Sigmoid colon (tissue), 7 donors: ENCODE data around the gene GNPDA1. TPM values are rescaled to one million over a fixed set of nuclear protein-coding genes. Genes with fewer than 3 reads are reported as not detected.

Source experiments
- DNase-seq: peaks from one replicate; pipeline ENCODE4 v3.0.0-alpha.2; 2019
- H3K27ac ChIP-seq, 4 donors: fragments of 200-600 bp; sonication (generic); one replicate each; pipeline ENCODE4 v1.5.1; 2016 to 2019; ENCODE audit warnings: mild to moderate bottlenecking in 1 of 4
- H3K27me3 ChIP-seq, 3 donors: fragments of 200-600 bp; sonication (generic); one replicate each; pipeline ENCODE4 v1.5.1; 2019; ENCODE audit warnings: mild to moderate bottlenecking in 1 of 3
- H3K36me3 ChIP-seq, 4 donors: fragments of 200-600 bp; sonication (generic); one replicate each; pipeline ENCODE4 v1.5.1; 2016 to 2019
- H3K4me1 ChIP-seq, 4 donors: fragments of 200-600 bp; sonication (generic); one replicate each; pipeline ENCODE4 v1.5.1; 2017 to 2019
- H3K4me3 ChIP-seq, 4 donors: fragments of 200-600 bp; sonication (generic); one replicate each; pipeline ENCODE4 v1.5.1; 2017 to 2019; ENCODE audit warnings: mild to moderate bottlenecking in 2 of 4, moderate library complexity in 1 of 4
- H3K9me3 ChIP-seq, 4 donors: fragments of 200-600 bp in 3 of 4; sonication (generic) in 3 of 4; one replicate each; pipeline versions ENCODE4 v1.5.1 to v1.6.1; 2013 to 2019
- EP300 ChIP-seq, 4 donors: sonication (generic); formaldehyde crosslinking; IDR thresholded peaks; one replicate each; pipeline ENCODE4 v1.6.1; 2017; ENCODE audit warnings: antibody characterized with exemption in 4 of 4
- POLR2A ChIP-seq, 2 donors: fragments of 450-650 bp; IDR thresholded peaks; one replicate each; pipeline ENCODE4 v1.6.1; 2016; ENCODE audit warnings: antibody characterized with exemption in 2 of 2, mild to moderate bottlenecking in 2 of 2, moderate library complexity in 2 of 2
- POLR2AphosphoS5 ChIP-seq, 4 donors: sonication (generic); formaldehyde crosslinking; IDR thresholded peaks; one replicate each; pipeline ENCODE4 v1.6.1; 2017; ENCODE audit warnings: antibody characterized with exemption in 4 of 4
- WGBS, 2 donors: extraction: QIAGEN DNeasy Blood & Tissue Kit; methylation state at CpG; one replicate each; pipeline ENCODE4 v1.1.7; 2013; 5-methylcytosine and 5-hydroxymethylcytosine counted together
- intact Hi-C: fragments of 100-400 bp; cut with DNase I; formaldehyde crosslinking; loops from one replicate; pipeline ENCODE4 v1.15.1; 2023
- polyA plus RNA-seq, 3 donors: library from polyadenylated mRNA; stranded (reverse); fragments of 200-250 nt; gene quantifications; one replicate each; pipeline ENCODE4 v1.2.3, GENCODE V29; 2013
- total RNA-seq, 4 donors: library from RNA; depleted of rRNA; stranded (reverse); fragments of >200 nt; gene quantifications; one replicate each; pipeline ENCODE4 v1.1.0, GENCODE V29; 2016
- TF ChIP-seq, protein P1 (sequence below), 4 experiments: fragments of 450-650 bp in 3 of 4; fragments of 200-600 bp in 1 of 4; IDR thresholded peaks; one replicate each; pipeline ENCODE4 v1.5.1; 2016 to 2019; ENCODE audit warnings: antibody characterized with exemption in 4 of 4, mild to moderate bottlenecking in 3 of 4, moderate library complexity in 2 of 4
- donor health status: healthy with polysubstance abuse.
- donor health status: Bipolar disorder and iron deficiency.
- donor health status: healthy.

Gene GNPDA1
- total and polyA plus RNA-seq, 7 donors = 18.6 to 58.1 (median 25.4) TPM

DNA sequence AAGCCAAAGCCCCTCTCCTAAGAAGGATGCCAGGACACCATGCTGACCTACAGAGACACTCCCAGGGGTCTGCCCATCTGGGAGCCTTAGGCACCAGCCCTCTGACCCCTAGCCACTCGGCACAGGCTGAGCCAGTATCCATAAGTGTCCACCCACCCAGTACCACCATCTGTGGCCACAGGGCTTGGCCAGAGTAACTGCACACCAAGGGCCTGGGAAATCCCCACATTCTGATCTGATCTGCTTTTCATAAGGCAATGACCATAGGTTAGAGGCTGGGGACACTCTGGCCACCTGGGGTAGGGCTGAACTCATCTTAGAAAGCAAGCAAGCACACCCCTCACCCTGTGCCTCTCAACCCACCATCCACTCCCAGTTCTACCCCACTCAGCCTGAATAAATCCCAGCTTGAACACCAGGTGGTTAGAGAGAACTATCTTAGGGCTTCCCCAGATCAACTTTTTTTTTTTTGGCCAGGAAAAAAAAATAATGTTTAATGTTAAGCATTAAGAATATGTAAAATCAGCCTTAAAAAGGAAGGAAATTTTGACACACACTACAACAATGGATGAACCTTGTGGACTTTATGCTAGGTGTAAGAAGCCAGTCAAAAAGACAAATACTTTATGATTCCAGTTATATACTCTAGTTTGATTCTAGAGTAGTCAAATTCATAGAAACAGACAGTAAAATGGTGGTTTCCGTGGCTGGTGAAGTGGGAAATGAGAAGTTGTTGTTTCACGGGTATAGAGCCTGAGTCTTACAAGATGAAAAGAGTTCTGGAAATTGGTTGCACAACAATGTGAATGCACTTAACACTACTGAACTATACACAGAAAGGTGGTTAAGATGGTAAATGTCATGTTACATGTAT lies 6.2 kb downstream of the GNPDA1 start:
- Histone ChIP-seq H3K27ac (no peak overlapping the region), H3K9me3 (no peaks in the 10 kb centered on the region), H3K27me3 (no peaks in the 10 kb centered on the region), H3K4me3 (no peak overlapping the region), H3K36me3 (peaks cover 0 to 82% (median 20%) of the 10 kb centered on the region in 4 donors), H3K4me1 (peaks cover 0 to 4% (median 2%) of the 10 kb centered on the region in 4 donors)
- 60 to 87% methylated on average over 3 of the region's 3 CpGs for WGBS, 2 donors
- intact Hi-C loops = no loop called here
- TF ChIP-seq, protein P1, sequence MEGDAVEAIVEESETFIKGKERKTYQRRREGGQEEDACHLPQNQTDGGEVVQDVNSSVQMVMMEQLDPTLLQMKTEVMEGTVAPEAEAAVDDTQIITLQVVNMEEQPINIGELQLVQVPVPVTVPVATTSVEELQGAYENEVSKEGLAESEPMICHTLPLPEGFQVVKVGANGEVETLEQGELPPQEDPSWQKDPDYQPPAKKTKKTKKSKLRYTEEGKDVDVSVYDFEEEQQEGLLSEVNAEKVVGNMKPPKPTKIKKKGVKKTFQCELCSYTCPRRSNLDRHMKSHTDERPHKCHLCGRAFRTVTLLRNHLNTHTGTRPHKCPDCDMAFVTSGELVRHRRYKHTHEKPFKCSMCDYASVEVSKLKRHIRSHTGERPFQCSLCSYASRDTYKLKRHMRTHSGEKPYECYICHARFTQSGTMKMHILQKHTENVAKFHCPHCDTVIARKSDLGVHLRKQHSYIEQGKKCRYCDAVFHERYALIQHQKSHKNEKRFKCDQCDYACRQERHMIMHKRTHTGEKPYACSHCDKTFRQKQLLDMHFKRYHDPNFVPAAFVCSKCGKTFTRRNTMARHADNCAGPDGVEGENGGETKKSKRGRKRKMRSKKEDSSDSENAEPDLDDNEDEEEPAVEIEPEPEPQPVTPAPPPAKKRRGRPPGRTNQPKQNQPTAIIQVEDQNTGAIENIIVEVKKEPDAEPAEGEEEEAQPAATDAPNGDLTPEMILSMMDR (IDR thresholded peaks at IDR 0.05) = no peak
- TF ChIP-seq POLR2AphosphoS5 (IDR thresholded peaks at IDR 0.05) (no peak), POLR2A (IDR thresholded peaks at IDR 0.05) (no peak), EP300 (IDR thresholded peaks at IDR 0.05) (no peak)
- DNase-seq = no peak

- TF ChIP-seq POLR2A (IDR thresholded peaks at IDR 0.05) (no peak), POLR2AphosphoS5 (IDR thresholded peaks at IDR 0.05) (no peak), EP300 (IDR thresholded peaks at IDR 0.05) (no peak)
- TF ChIP-seq, protein P1 (IDR thresholded peaks at IDR 0.05) = no peak
- Histone ChIP-seq H3K4me3 (no peak overlapping the region), H3K27me3 (no peaks in the 10 kb centered on the region), H3K9me3 (no peaks in the 10 kb centered on the region), H3K4me1 (no peaks in the 10 kb centered on the region), H3K27ac (no peak overlapping the region), H3K36me3 (peaks cover 0 to 91% (median 25%) of the 10 kb centered on the region in 4 donors)
- intact Hi-C loops = no loop called here
- DNase-seq = no peak
- WGBS, 2 donors = 21 to 71% methylated on average over 2 of the region's 2 CpGs
Measured at GRCh38 chr5:142003266-142003800, 9.5 kb downstream of the GNPDA1 start.

GRCh38 chr5:142000704-142001484 lies 11.9 kb downstream of the GNPDA1 start:
- no peak overlapping the region for H3K27ac ChIP-seq
- intact Hi-C loops = no loop called here
- 80 to 83% methylated on average over 6 of the region's 6 CpGs for WGBS, 2 donors
- DNase-seq = no peak
- H3K4me3 ChIP-seq = no peak overlapping the region
- H3K4me1 ChIP-seq = no peaks in the 10 kb centered on the region
- H3K36me3 ChIP-seq = peaks cover 0 to 78% (median 21%) of the 10 kb centered on the region in 4 donors
- TF ChIP-seq, protein P1 (IDR thresholded peaks at IDR 0.05) = peak in 1 of 4 experiments; percentile 18
- TF ChIP-seq EP300 (IDR thresholded peaks at IDR 0.05) = no peak
- no peaks in the 10 kb centered on the region for H3K9me3 ChIP-seq
- H3K27me3 ChIP-seq = no peaks in the 10 kb centered on the region

DNA sequence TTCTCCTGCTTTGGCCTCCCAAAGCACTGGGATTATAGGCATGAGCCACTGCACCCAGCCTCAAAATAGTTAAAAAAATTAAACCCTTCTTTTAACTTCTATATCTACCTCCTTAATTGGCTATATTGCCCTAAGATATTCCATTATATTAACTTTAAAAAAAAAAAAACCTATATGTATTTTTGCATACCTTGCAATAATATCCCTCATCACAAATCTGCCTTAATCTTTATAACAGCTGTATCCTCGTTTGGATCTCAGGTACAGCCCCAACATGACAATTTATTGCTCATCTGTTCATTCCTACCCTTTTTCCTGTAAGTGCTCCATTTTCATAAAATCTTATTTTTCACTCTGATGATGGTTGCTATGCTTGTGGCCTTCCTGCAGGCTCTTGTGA lies 12.7 kb downstream of the GNPDA1 start:
- peaks cover 0 to 71% (median 21%) of the 10 kb centered on the region in 4 donors for H3K36me3 ChIP-seq
- TF ChIP-seq EP300 (IDR thresholded peaks at IDR 0.05) = no peak
- no peak for TF ChIP-seq POLR2A (IDR thresholded peaks at IDR 0.05)
- no peak for TF ChIP-seq POLR2AphosphoS5 (IDR thresholded peaks at IDR 0.05)
- TF ChIP-seq, protein P1 (IDR thresholded peaks at IDR 0.05) = no peak
- no peaks in the 10 kb centered on the region for H3K4me1 ChIP-seq
- H3K27ac ChIP-seq = no peak overlapping the region
- WGBS, 2 donors = 36 to 68% methylated on average over 1 of the region's 1 CpG
- no peak overlapping the region for H3K4me3 ChIP-seq
- H3K27me3 ChIP-seq = no peaks in the 10 kb centered on the region
- H3K9me3 ChIP-seq = no peaks in the 10 kb centered on the region
- intact Hi-C loops = no loop called here
- DNase-seq = no peak
